Heart right ventricle (tissue), 16 donors: Measurements from ENCODE around the gene LTB4R. TPM values are rescaled to one million over a fixed set of nuclear protein-coding genes. Genes with fewer than 3 reads are reported as not detected.

Experiments
- ATAC-seq, 8 donors: fragments of 200-7000 bp; cut with Tn5 transposase; one replicate each; pipeline ENCODE4 v1.9.1; 2020; ENCODE audit warnings: mild to moderate bottlenecking in 8 of 8, moderate library complexity in 8 of 8, moderate number of reproducible peaks in 1 of 8
- DNase-seq, 2 donors: peaks; one replicate each; pipeline ENCODE4 v3.0.0-alpha.2; 2020
- H3K27ac ChIP-seq, 10 donors: fragments of 200-600 bp; sonication (generic) in 2 of 10; one replicate each; pipeline versions ENCODE4 v1.5.0 to v1.8.0; 2020 to 2022; ENCODE audit warnings: mild to moderate bottlenecking in 3 of 10
- H3K27me3 ChIP-seq, 7 donors: fragments of 200-600 bp; one replicate each; pipeline ENCODE4 v1.8.0; 2021 to 2022; ENCODE audit warnings: mild to moderate bottlenecking in 2 of 7
- H3K36me3 ChIP-seq, 9 donors: fragments of 200-600 bp; sonication (generic) in 1 of 9; one replicate each; pipeline versions ENCODE4 v1.5.0 to v1.8.0; 2020 to 2022; ENCODE audit warnings: mild to moderate bottlenecking in 2 of 9
- H3K4me1 ChIP-seq, 9 donors: fragments of 200-600 bp; sonication (generic) in 1 of 9; one replicate each; pipeline versions ENCODE4 v1.5.0 to v1.8.0; 2020 to 2022; ENCODE audit warnings: mild to moderate bottlenecking in 4 of 9
- H3K4me3 ChIP-seq, 10 donors: fragments of 200-600 bp; sonication (generic) in 2 of 10; one replicate each; pipeline versions ENCODE4 v1.5.0 to v1.8.0; 2020 to 2022; ENCODE audit warnings: mild to moderate bottlenecking in 7 of 10, moderate library complexity in 2 of 10
- H3K9me3 ChIP-seq, 11 donors: fragments of 200-600 bp in 10 of 11; sonication (generic) in 2 of 11; one replicate each; pipeline versions ENCODE4 v1.5.0 to v1.8.0; 2013 to 2022; ENCODE audit warnings: mild to moderate bottlenecking in 2 of 11, control low read depth in 1 of 11, moderate library complexity in 1 of 11
- WGBS, 2 donors: extraction: QIAGEN DNeasy Blood & Tissue Kit; methylation state at CpG; one replicate each; pipeline ENCODE4 v1.1.7; 2013; ENCODE audit warnings: inconsistent platforms in 1 of 2; 5-methylcytosine and 5-hydroxymethylcytosine counted together
- intact Hi-C, 10 donors: fragments of 100-400 bp; cut with DNase I; formaldehyde crosslinking; loops; one replicate each; pipeline versions ENCODE4 v1.11.1 to v1.14.2; 2022
- polyA plus RNA-seq, 2 donors: library from polyadenylated mRNA; stranded (reverse); fragments of 200-250 nt; gene quantifications; one replicate each; pipeline ENCODE4 v1.2.3, GENCODE V29; 2013
- total RNA-seq, 10 donors: library from RNA; stranded (reverse); fragmentation: NEBNext Ultra II Directional in 3 of 10; extraction: Animal tissue kit (Norgen Biotek cat#: 25700) in 3 of 10; gene quantifications; one replicate each; pipeline versions ENCODE4 v1.2.1 to v1.2.4, GENCODE V29; 2021 to 2023
- TF ChIP-seq, protein P1 (sequence below), 9 donors: fragments of 200-600 bp; sonication (generic) in 2 of 9; IDR thresholded peaks; one replicate each; pipeline versions ENCODE4 v1.5.0 to v1.8.0; 2021 to 2022; ENCODE audit warnings: antibody characterized with exemption in 9 of 9, mild to moderate bottlenecking in 5 of 9, moderate library complexity in 1 of 9
- donor health status: Arrhythmogenic right ventricular cardiomyopathy.
- donor health status: ischemic (EF 13 %, LVEDD 7.1; RV severe dilation, severe dysfunction).
- donor health status: healthy with polysubstance abuse.
- donor health status: DM: no; HTN: yes; CAD: no.
- donor health status: DM: no; HTN: no; CAD: no.
- donor health status: ischemic (EF 25% LVEDD 6.9; RV normal size, moderate dysfunction).
- donor health status: ischemic (EF 25% LVEDD 5.7; RV mildly dilated, moderate dysfunction).
- donor health status: healthy.
- donor health status: DM: yes; HTN: yes; CAD: no.
- donor health status: Ischemic cardiomyopathy.
- donor health status: ischemic (EF 35%, LVEDD 5.7; RV mildly dilated, moderate dysfunction).
- donor health status: nonischemic (EF 11% LVEDD 7.7; RV severe dilation, severe dysfunction).
- donor health status: DM: yes; HTN: yes; CAD: no.
- donor health status: PGD.
- donor health status: ischemic (EF 29% LVEDD 5.4; RV normal size, mild dysfunction).
- donor health status: nonischemic (EF 23%, LVEDD 6.1; RV moderate dilation, normal function).

The LTB4R gene
- total and polyA plus RNA-seq, 12 donors: 0.76 to 3.7 (median 2.0) TPM

DNA sequence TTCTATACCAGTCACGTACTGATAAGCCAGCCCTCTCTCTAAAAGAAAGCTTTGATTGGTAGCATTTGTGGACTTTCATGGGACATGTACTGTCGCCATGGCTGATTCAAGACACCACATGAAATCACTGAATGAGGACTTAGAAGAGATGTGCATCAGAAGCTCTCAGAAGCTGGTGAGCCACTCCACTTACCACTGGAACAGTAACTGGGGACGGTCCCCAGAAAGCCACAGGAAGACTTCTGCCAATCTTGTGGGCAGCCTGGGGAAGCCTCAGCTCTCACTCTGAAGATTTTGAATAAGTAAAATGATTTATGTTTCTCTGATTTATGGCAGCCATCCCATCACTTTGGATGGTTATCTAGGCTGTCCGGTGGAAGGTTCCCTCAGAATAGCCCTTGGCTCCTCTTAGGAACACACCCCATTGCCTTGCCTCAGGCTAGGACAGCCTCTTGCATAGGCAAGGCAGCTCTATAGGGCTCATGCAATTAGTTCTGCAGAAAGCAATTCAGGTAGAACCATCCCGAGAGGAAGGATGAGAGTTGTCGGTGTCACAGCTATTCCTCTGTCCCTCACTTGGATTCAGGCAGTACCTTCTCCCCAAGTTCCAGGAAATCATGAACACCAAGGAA, 21.5 kb upstream of the LTB4R start:
- Histone ChIP-seq H3K4me3 (no peak overlapping the region), H3K36me3 (peaks cover 0 to 57% (median 25%) of the 10 kb centered on the region in 9 donors), H3K27me3 (no peaks in the 10 kb centered on the region), H3K27ac (no peak overlapping the region), H3K9me3 (no peaks in the 10 kb centered on the region), H3K4me1 (no peaks in the 10 kb centered on the region)
- DNase-seq (no peak), ATAC-seq (no peak)
- WGBS, 2 donors: 76 to 85% methylated on average over 6 of the region's 6 CpGs
- intact Hi-C loops: no loop called here
- TF ChIP-seq, protein P1, sequence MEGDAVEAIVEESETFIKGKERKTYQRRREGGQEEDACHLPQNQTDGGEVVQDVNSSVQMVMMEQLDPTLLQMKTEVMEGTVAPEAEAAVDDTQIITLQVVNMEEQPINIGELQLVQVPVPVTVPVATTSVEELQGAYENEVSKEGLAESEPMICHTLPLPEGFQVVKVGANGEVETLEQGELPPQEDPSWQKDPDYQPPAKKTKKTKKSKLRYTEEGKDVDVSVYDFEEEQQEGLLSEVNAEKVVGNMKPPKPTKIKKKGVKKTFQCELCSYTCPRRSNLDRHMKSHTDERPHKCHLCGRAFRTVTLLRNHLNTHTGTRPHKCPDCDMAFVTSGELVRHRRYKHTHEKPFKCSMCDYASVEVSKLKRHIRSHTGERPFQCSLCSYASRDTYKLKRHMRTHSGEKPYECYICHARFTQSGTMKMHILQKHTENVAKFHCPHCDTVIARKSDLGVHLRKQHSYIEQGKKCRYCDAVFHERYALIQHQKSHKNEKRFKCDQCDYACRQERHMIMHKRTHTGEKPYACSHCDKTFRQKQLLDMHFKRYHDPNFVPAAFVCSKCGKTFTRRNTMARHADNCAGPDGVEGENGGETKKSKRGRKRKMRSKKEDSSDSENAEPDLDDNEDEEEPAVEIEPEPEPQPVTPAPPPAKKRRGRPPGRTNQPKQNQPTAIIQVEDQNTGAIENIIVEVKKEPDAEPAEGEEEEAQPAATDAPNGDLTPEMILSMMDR (IDR thresholded peaks at IDR 0.05): no peak

DNA sequence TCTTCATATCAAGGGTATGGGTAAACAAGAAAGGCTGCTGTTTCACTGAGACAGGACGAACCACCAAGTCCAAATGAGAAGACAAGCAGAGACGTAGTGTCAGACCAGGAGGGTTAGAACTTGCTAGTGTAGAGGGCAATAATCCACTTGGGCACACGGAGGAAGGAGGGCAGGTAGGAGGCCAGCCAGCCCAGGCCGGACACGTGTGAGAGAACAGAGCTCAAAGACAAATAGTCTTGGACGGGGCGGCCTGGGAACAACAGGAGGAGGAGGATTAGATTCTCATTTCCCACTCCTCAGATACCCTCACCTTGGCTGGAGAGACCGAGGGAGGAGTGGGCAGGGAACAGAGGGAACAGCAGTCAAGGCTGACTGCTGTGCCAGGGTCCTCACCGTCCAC, 20.6 kb upstream of the LTB4R start:
- DNase-seq (no peak), ATAC-seq (no peak)
- no peak overlapping the region for H3K27ac ChIP-seq
- no peaks in the 10 kb centered on the region for H3K9me3 ChIP-seq
- H3K4me1 ChIP-seq: no peaks in the 10 kb centered on the region
- WGBS, 2 donors: 91 to 92% methylated on average over 9 of the region's 9 CpGs
- intact Hi-C loops: no loop called here
- TF ChIP-seq, protein P1 (IDR thresholded peaks at IDR 0.05): no peak
- peaks cover 0 to 66% (median 25%) of the 10 kb centered on the region in 9 donors for H3K36me3 ChIP-seq
- H3K27me3 ChIP-seq: no peaks in the 10 kb centered on the region
- no peak overlapping the region for H3K4me3 ChIP-seq

DNA sequence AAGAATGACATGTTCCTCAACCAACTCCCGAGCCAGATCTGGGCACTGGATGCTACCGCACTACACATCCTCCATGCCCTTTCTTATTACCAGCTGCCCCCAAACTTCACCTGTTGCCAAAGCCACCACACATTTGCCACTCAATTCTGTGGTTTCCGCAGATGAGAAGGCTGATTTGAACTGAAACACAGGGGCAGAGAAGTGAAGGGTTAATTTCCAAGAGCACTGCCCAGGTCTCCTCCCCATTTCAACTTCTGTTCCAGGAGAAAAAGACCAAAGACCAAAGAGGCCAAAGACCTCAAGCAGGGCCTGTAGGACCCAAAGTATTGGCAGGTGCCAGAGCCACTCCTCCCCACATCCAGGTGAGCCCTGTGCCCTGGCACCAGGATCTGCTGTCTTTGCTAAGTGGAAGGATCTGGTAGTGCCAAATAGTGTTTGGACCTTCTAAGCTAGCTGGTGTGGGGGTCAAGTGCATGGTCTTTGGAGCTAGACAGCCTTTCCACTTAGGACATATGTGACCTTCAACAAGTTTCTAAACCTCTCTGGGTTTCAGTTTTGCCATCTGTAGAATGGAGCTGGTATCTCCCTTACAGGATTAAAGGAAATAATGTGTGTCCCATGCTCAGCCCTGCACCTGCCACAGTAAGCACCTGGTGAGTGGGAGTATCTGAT, 19.7 kb upstream of the LTB4R start:
- intact Hi-C loops: no loop called here
- H3K27me3 ChIP-seq: no peaks in the 10 kb centered on the region
- ATAC-seq (no peak), DNase-seq (no peak)
- peaks cover 0 to 75% (median 25%) of the 10 kb centered on the region in 9 donors for H3K36me3 ChIP-seq
- no peaks in the 10 kb centered on the region for H3K9me3 ChIP-seq
- WGBS, 2 donors: 91% methylated on average over 3 of the region's 3 CpGs
- H3K4me1 ChIP-seq: peaks cover 0 to 2% (median under 1%) of the 10 kb centered on the region in 9 donors
- no peak overlapping the region for H3K4me3 ChIP-seq
- no peak overlapping the region for H3K27ac ChIP-seq
- TF ChIP-seq, protein P1 (IDR thresholded peaks at IDR 0.05): no peak

DNA sequence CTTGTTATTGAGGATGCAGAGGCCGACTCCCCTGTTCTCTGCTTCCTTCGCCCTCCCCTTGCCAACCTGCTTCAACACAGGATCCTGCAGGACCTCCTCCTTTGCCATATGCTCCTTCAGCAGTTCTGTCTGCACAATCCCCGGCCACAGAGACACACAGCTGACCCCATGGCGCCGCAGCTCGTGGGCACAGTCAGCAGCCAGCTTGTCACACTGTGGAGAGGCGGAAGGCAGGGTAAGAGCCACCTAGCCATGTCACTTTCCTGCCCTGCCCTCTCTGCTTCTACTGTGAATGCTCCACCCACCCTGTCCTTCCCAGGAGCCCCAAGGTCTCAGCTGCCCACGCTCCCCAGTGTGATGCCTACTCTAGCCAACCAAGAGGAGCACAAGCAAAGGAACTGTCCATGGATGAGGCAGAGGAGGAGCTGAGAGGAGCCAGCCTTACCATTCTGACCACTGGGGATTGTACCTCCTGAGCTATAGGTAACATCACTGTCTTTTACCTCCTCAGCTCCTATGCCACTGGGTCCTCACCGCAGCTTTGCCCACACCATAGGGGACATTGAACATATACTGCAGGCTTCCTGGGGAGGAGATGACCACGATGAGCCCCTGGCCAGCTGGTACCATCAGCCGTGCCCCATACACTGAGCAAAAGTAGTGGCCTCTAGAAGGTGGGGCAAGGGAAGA, 19.0 kb upstream of the LTB4R start:
- ATAC-seq: no peak
- H3K27ac ChIP-seq: no peak overlapping the region
- intact Hi-C loops: no loop called here
- no peaks in the 10 kb centered on the region for H3K27me3 ChIP-seq
- peaks cover 0 to 9% (median 4%) of the 10 kb centered on the region in 9 donors for H3K4me1 ChIP-seq
- no peak overlapping the region for H3K4me3 ChIP-seq
- 92 to 93% methylated on average over 11 of the region's 11 CpGs for WGBS, 2 donors
- H3K36me3 ChIP-seq: peaks cover 0 to 78% (median 25%) of the 10 kb centered on the region in 9 donors
- H3K9me3 ChIP-seq: no peaks in the 10 kb centered on the region
- TF ChIP-seq, protein P1 (IDR thresholded peaks at IDR 0.05): no peak
- DNase-seq: no peak
